HG02642 (cell line): ENCODE results near the gene MPND.
"Not testable (repeated sequence)": the region's sequence is repeated elsewhere in the genome, so short reads cannot be mapped to it uniquely, and the experiment has no call there.

Experiments
- ATAC-seq: cut with Tn5 transposase; IDR thresholded peaks from one replicate; pipeline ENCODE4 v1.9.1; 2021; ENCODE audit warnings: mild to moderate bottlenecking; ENCODE audit not compliant: unreplicated experiment, poor library complexity

The MPND gene

DNA sequence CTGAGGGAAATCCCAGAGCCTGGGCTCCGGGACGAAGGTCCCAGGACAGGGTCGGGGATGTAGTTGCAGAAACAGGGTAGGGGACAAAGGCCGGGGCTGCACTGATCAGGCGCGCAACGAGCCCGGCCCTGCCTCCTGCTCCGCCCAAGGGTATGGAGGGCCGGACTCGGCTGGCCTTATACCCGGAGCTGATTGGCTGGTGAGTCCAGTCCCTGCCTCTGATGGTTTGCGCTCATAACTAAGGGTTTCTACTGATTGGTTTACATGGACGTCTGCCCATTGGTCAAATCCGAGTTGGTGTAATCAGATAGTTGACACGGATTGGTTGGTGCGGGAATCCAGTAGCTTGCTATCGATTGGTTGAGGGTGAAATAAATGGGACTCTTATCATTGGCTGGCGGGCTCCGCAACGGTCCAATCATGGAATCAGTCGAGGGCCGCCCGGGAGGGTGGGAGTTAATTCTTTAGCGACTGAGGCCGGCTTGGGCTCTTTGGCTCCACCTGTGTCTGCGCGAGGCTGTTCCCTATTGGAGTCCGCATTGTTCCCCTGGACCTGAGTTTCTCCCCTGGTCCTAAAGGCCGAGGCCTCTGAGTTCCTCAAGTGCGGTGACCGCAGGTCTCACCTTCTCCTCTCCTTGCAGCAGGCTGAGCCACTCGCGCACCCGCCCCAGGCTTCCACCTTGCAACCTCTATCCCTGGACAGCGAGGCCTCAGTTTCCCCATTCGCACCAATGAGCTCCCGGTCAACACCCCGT, 570 bp upstream of the MPND start:
- peak; percentile 83 for ATAC-seq

DNA sequence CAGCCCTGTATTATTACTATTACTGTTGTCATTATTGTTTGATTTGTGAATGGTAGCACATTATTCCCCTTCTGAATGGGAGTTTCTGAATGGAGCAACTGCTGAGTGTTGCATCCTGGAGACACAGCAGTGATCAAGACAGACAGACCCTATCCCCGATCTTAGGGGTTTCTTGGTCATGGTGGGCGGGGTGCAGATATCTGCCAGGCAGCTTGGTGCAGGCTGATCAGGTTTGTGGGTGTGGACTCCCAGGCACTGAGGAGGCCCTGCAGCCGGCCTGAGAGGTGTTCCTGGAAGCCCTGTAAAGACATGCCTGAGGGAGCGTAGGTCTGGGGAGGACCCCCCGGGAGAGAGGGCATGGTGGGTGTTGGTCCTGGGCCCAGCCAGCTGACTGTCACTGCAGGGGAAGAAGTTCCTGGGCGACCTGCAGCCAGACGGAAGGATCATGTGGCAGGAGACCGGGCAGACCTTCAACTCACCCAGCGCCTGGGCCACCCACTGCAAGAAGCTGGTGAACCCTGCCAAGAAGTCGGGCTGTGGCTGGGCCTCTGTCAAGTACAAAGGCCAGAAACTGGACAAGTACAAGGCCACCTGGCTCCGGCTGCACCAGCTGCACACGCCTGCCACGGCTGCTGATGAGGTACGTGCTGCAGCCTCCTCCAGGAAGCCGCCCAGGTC, 2.1 kb downstream of the MPND start:
- no peak for ATAC-seq

DNA sequence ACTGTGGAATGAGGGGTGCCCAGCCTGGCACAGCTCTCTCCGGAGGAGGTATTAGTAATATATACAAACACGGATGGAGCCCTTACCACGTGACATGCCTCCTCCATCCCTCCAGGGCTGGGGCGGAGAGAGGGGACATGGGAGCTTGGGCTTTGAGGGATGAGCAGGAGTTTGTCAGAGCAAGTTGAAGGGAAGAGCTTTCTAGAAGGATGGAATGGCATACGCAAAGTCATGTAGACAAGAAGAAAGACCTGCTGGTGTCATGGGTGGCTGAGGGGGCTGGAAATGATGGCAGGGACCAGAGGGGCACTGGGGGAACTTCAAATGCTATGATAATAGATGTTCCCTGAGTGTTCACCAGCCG, 2.6 kb downstream of the MPND start:
- ATAC-seq = no peak

- no peak for ATAC-seq
These were observed 4.2 kb downstream of the MPND start for GRCh38 chr19:4347521-4347920.

- ATAC-seq = not testable (repeated sequence)
These were observed 5.9 kb downstream of the MPND start for GRCh38 chr19:4349225-4349624.

DNA sequence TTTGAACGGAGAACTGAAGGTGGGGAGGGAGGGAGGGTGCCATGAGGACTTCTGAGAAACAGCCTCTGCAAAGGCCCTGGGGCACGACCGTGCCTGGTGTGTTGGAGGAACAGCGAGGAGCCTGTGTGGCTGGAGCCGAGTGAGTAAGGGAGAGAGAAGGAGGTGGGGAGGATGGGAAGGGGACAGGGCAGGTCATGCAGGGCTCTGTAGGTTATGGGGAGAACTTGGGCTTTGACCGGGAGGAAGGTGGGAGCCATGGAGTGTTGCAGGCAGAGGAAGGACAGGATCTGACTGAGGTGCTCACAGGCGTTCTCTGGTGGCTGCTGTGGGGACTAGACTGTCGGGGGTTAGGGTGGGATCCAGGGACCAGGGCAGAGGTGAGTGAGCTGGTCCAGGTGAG, 6.7 kb downstream of the MPND start:
- ATAC-seq = no peak

- ATAC-seq = no peak
These were observed 7.4 kb downstream of the MPND start for GRCh38 chr19:4350726-4351125.

- ATAC-seq = no peak
These were observed 9.3 kb downstream of the MPND start for GRCh38 chr19:4352701-4353121.

DNA sequence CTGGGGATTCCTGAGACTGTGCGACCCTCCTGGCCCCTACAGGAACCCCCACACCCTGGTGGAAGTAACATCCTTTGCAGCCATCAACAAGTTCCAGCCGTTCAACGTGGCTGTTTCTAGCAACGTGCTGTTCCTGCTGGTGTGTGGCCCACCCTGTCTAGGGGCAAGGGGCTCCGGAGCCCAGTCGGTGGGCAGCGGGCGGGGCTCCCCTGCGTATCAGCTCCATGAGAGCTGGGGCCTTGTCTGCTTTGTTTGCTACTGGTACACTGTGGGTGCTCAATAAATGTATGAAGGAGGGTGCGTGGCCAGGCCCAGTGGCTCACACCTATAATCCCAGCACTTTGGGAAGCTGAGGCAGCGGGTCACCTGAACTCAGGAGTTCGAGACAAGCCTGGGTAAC, 10.9 kb downstream of the MPND start:
- ATAC-seq = no peak

GRCh38 chr19:4354897-4355296, 11.5 kb downstream of the MPND start:
- ATAC-seq = no peak

DNA sequence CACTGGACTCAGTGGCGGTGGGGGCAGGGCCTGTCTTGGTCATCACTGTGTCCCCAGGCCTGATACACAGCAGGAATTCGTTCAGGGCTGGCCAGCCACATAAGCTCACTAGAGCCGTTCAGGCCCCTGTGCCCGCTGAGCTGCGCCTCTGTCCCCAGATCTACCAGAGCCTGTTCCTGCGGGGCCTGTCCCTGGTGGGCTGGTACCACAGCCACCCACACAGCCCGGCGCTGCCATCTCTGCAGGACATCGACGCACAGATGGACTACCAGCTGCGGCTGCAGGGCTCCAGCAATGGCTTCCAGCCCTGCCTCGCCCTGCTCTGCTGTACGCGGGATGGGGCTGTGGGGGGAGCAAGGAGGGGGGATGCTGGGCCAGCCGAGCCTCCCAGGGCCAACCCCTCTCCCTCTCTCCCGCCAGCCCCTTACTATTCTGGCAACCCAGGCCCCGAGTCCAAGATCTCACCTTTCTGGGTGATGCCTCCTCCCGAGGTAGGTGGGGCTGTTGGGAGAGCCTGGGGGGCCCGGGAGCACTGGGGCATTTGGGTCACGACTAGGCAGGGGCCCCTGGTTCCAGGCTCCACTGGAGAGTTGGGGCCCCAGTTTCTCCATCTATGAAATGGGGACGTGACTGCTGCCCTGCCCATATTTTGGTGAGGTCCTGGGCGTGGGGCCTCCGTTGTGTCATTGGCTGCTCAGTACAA, 13.9 kb downstream of the MPND start:
- no peak for ATAC-seq

DNA sequence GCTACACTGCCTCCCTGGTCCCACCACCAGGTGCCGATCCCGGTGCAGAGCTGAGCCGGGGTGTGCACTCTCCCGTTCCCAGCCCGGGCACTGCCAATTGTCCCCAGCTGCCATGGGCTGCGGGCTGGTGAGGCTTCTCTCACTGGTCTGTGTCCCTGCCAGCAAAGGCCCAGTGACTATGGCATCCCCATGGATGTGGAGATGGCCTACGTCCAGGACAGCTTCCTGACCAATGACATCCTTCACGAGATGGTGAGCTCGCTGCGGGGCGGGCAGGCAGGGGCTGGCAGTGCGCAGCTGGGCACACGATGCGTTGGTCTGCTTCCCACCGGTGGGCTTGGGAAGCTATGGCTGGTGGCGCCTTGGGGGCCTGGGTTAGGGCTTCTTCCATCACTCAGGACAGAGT, 14.6 kb downstream of the MPND start:
- no peak for ATAC-seq

GRCh38 chr19:4358709-4359626, 15.6 kb downstream of the MPND start:
- no peak for ATAC-seq

DNA sequence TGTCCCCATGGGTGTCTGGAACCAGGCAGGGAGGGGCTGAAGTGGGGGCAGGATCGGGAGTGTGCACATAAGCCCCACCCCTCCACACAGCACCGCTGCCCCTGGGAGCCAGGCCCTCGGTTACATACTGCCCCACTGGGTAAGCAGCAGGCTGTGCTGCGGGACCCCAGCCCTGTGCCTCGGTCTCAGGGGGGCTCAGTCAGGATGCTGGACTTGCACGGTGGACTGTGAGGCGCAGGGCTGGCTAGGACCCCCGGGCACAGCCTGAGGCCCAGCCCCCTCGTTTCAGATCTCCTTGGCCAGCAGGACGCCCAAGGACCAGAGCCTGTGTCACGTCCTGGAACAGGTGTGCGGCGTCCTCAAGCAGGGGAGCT, 16.3 kb downstream of the MPND start:
- no peak for ATAC-seq

DNA sequence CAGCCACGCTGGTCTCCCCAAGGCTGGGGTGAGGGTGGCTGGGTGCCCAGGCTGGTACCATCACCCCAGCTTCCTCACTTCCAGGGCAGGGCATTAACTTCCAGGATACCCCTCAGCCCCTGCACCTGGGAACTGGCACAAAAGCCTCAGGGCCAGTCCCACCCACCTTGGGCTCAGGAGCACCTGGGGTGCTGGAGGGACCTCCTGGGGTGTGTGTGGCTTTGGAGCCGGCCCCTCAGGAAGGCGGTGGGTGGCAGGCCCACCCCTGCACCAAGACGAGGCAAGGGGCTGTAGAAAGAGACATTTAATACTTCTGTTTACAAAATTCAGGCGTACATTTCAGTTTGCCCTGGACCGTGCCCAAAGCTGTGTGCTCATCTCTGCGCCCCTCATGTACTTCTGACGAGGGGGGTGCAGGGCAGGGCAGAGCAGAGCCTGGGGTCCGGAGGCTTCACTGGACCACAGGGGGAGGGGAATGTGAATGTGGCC, 16.8 kb downstream of the MPND start:
- ATAC-seq = no peak

DNA sequence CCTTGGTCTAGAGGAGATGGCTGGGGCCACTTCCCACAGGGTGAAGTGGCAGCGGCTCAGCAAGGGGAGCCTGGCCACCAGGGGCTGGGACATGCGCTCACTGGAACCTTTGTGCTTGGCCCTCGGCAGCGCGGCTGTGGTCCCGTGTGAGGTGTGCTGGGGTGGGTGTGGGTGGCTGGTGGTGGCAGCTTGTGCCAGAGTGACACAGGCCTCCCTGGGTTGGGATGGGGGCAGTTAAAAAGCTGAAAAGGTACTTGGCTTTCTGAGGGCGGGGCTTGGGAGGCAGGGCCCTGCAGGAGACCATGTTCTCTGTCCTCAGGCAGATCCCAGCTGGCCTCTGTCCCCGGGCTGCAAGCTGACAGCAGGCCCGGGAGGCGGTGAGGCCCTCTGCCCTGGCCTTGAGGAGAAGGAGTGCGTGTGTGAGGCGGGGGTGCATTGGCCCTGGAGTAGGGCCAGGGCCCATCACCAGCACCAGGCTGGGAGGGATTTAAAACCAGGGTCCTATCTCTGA, 17.3 kb downstream of the MPND start:
- no peak for ATAC-seq

GRCh38 chr19:4361152-4362046, 18.0 kb downstream of the MPND start:
- no peak for ATAC-seq

- no peak for ATAC-seq
These were observed 18.9 kb downstream of the MPND start for GRCh38 chr19:4362101-4362828.
